ENCODE measurements around the gene AADAT. TPM values are rescaled to one million over a fixed set of nuclear protein-coding genes. Genes with fewer than 3 reads are reported as not detected.

The AADAT gene
- total RNA-seq, 1 donor from 2014 or later: 24.2 TPM

DNA sequence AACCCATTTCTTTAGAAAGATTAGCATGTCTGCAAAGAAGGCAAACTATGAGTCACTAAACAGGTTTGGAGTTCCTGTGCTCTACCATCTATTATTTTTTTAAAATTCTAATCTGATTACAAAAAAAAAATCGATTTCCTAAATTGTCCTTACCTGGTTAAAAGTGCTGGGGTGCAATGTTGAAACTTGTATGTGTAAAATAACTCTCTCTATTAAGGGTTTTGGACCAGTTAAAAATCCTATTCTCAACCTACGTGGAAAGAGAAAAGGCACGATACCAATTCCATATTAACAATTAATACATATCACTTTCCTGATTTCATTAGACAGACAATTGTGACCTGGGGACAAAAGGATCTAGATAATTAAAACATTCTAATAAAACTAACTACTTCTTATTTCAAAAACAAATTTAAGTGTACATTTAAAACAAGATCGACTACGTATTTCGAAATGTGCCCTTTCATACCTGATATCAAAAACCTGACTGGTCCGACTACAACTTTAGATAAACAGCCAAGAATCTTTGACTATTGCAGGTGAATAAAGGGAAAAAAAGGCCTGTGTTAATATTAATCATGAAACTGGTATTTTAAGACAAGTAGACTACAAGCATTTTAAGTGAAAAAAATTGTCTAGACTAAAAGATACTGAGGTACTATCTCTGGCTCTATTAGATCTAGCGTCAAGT is 21.2 kb downstream of the AADAT start:
- H3K36me3 Mint-ChIP-seq: peaks cover 26% of the 10 kb centered on the region

DNA sequence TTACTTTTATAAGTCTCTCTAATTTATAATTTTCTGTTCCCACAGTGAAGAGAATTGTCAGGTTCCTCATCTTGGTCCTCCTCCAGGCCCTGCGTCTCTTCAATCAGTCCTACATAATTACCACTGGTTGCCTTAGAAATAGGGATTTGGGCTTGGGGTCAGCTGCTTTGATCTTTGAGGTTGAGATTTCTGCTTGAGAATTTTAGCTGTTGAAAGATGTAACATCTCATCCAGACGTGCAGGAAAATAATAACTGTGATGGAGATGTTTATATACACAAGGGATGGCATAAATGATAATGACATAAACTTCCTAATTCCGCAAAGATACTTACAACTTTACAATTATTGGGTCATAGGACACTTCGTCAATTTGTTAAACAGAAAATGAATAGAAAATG is 30.3 kb downstream of the AADAT start:
- Mint-ChIP-seq H3K4me1 (no peaks in the 10 kb centered on the region), H3K27me3 (ENCODE audit: insufficient read depth, low read depth) (no peaks in the 10 kb centered on the region), H3K36me3 (peaks cover 21% of the 10 kb centered on the region), H3K27ac (no peak overlapping the region), H3K9me3 (no peaks in the 10 kb centered on the region), H3K4me3 (no peak overlapping the region)
- no peak for TF ChIP-seq EZH2phosphoT487 (IDR thresholded peaks at IDR 0.05)
- TF ChIP-seq, protein P1, sequence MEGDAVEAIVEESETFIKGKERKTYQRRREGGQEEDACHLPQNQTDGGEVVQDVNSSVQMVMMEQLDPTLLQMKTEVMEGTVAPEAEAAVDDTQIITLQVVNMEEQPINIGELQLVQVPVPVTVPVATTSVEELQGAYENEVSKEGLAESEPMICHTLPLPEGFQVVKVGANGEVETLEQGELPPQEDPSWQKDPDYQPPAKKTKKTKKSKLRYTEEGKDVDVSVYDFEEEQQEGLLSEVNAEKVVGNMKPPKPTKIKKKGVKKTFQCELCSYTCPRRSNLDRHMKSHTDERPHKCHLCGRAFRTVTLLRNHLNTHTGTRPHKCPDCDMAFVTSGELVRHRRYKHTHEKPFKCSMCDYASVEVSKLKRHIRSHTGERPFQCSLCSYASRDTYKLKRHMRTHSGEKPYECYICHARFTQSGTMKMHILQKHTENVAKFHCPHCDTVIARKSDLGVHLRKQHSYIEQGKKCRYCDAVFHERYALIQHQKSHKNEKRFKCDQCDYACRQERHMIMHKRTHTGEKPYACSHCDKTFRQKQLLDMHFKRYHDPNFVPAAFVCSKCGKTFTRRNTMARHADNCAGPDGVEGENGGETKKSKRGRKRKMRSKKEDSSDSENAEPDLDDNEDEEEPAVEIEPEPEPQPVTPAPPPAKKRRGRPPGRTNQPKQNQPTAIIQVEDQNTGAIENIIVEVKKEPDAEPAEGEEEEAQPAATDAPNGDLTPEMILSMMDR (IDR thresholded peaks at IDR 0.05): no peak
- no peak for TF ChIP-seq EZH2 (IDR thresholded peaks at IDR 0.05)
- Histone ChIP-seq H3K27me3 (no peaks in the 10 kb centered on the region), H3K4me2 (no peak overlapping the region), H3K4me3 (no peak overlapping the region), H3K4me1 (no peaks in the 10 kb centered on the region), H3F3A (ENCODE audit: low read depth) (no peaks in the 10 kb centered on the region), H3K27ac (no peak overlapping the region), H3K36me3 (peaks cover 12% of the 10 kb centered on the region), H4K20me1 (ENCODE audit: low read depth) (no peaks in the 10 kb centered on the region), H3K79me2 (ENCODE audit: low read depth) (no peaks in the 10 kb centered on the region), H2AFZ (replicated peaks) (no peak overlapping the region), H3K9me3 (ENCODE audit: low read depth) (no peaks in the 10 kb centered on the region), H3K9ac (no peak overlapping the region)
- no peak for DNase-seq (ENCODE audit: low spot score)

More for the DNA sequence above, 21.2 kb downstream of the AADAT start:
- Mint-ChIP-seq H3K4me1 (no peaks in the 10 kb centered on the region), H3K27me3 (ENCODE audit: insufficient read depth, low read depth) (no peaks in the 10 kb centered on the region), H3K9me3 (no peaks in the 10 kb centered on the region), H3K27ac (no peak overlapping the region), H3K4me3 (no peak overlapping the region)
- no peaks in the 10 kb centered on the region for H3K9me3 ChIP-seq (ENCODE audit: low read depth)
- H3K4me2 ChIP-seq: no peak overlapping the region
- DNase-seq (ENCODE audit: low spot score): no peak
- no peaks in the 10 kb centered on the region for H3K27me3 ChIP-seq
- H2AFZ ChIP-seq (replicated peaks): no peak overlapping the region
- H3K36me3 ChIP-seq: peaks cover 24% of the 10 kb centered on the region
- TF ChIP-seq EZH2 (IDR thresholded peaks at IDR 0.05): no peak
- TF ChIP-seq, protein P1 (IDR thresholded peaks at IDR 0.05): no peak
- no peak for TF ChIP-seq EZH2phosphoT487 (IDR thresholded peaks at IDR 0.05)
- H3K27ac ChIP-seq: no peak overlapping the region
- no peaks in the 10 kb centered on the region for H3F3A ChIP-seq (ENCODE audit: low read depth)
- H3K9ac ChIP-seq: no peak overlapping the region
- H3K4me3 ChIP-seq: no peak overlapping the region
- no peaks in the 10 kb centered on the region for H3K79me2 ChIP-seq (ENCODE audit: low read depth)
- H3K4me1 ChIP-seq: no peaks in the 10 kb centered on the region
- H4K20me1 ChIP-seq (ENCODE audit: low read depth): no peaks in the 10 kb centered on the region

DNA sequence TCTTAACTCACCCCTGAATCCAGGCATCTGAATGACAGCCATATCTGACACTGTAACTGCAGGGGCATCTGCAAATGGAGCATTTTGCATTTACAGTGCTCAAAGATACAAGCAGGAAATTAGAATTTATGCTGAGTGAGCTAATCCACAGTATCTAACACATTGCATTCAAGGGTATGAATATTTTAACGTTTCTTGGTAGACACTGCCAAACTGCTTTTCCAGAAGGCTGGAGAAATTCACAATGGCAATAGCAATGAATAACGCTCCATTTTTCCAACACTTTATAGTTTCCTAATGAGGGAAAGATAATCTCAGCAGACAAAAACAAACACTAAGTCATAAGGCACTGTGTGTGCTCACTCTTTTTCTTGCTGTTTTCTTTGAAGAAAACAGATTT is 30.9 kb downstream of the AADAT start:
- H3K4me3 Mint-ChIP-seq: no peak overlapping the region
- Histone ChIP-seq H3K4me3 (no peak overlapping the region), H3K36me3 (peaks cover 12% of the 10 kb centered on the region), H3K27me3 (no peaks in the 10 kb centered on the region), H2AFZ (replicated peaks) (no peak overlapping the region), H3K4me2 (no peak overlapping the region), H3K9me3 (ENCODE audit: low read depth) (no peaks in the 10 kb centered on the region), H3K79me2 (ENCODE audit: low read depth) (no peaks in the 10 kb centered on the region), H3F3A (ENCODE audit: low read depth) (no peaks in the 10 kb centered on the region), H3K4me1 (no peaks in the 10 kb centered on the region), H4K20me1 (ENCODE audit: low read depth) (no peaks in the 10 kb centered on the region), H3K27ac (no peak overlapping the region), H3K9ac (no peak overlapping the region)
- H3K9me3 Mint-ChIP-seq: no peaks in the 10 kb centered on the region
- peaks cover 20% of the 10 kb centered on the region for H3K36me3 Mint-ChIP-seq
- H3K27me3 Mint-ChIP-seq (ENCODE audit: insufficient read depth, low read depth): peaks cover 2% of the 10 kb centered on the region
- no peaks in the 10 kb centered on the region for H3K4me1 Mint-ChIP-seq
- TF ChIP-seq EZH2 (IDR thresholded peaks at IDR 0.05) (no peak), EZH2phosphoT487 (IDR thresholded peaks at IDR 0.05) (no peak)
- TF ChIP-seq, protein P1 (IDR thresholded peaks at IDR 0.05): no peak
- no peak for DNase-seq (ENCODE audit: low spot score)
- H3K27ac Mint-ChIP-seq: no peak overlapping the region
